ENCODE measurements around the gene SPATA3.

Gene SPATA3

DNA sequence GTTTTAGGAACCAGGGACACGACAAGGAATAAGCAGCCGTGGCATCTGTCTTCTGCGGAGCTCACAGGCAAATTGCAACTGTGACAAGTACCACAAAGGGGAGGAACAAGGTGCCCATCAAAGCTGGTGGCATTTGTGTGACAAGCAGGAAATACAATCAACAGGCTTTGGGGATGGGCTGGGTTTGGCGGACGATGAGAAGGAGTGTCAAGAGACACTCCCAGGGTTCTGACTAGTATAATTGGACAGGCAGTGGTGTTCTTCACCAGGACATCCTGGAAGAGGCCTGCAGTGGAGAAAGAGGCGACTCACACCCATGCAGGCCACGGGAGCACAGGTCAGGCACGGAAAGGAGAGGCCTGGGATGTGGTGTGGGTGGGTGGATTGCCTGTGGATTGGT lies 14.2 kb upstream of the SPATA3 start:
- H3K4me1 ChIP-seq (ENCODE audit: control insufficient read depth in 1 of 2, insufficient read depth in 1 of 2, low read depth in 1 of 2, low read length in 1 of 2), result no peaks in the 10 kb centered on the region
- H3K27me3 ChIP-seq, result peaks cover 16% of the 10 kb centered on the region
- H3K27ac ChIP-seq, result no peak overlapping the region
- no peak overlapping the region for H3K4me3 ChIP-seq (ENCODE audit: low read depth in 1 of 2, low read length in 1 of 2)
- H3K9me3 ChIP-seq, result no peaks in the 10 kb centered on the region
- no peak for TF ChIP-seq CTCF (IDR thresholded peaks at IDR 0.05)
- no peaks in the 10 kb centered on the region for H3K36me3 ChIP-seq

- Histone ChIP-seq H3K27me3 (peaks cover 18% of the 10 kb centered on the region), H3K36me3 (no peaks in the 10 kb centered on the region), H3K27ac (no peak overlapping the region), H3K4me1 (ENCODE audit: control insufficient read depth in 1 of 2, insufficient read depth in 1 of 2, low read depth in 1 of 2, low read length in 1 of 2) (peaks cover 3 to 4% of the 10 kb centered on the region in 2 experiments), H3K9me3 (no peaks in the 10 kb centered on the region), H3K4me3 (ENCODE audit: low read depth in 1 of 2, low read length in 1 of 2) (no peak overlapping the region)
- TF ChIP-seq CTCF (IDR thresholded peaks at IDR 0.05), result no peak
Observed at GRCh38 chr2:230982126-230982525, 13.8 kb upstream of the SPATA3 start.

GRCh38 chr2:230982528-230982927 lies 13.4 kb upstream of the SPATA3 start:
- no peak for TF ChIP-seq CTCF (IDR thresholded peaks at IDR 0.05)
- Histone ChIP-seq H3K4me1 (ENCODE audit: control insufficient read depth in 1 of 2, insufficient read depth in 1 of 2, low read depth in 1 of 2, low read length in 1 of 2) (peaks cover 3 to 7% of the 10 kb centered on the region in 2 experiments), H3K27me3 (peaks cover 21% of the 10 kb centered on the region)

GRCh38 chr2:230983566-230983965 lies 12.4 kb upstream of the SPATA3 start:
- peaks cover 31% of the 10 kb centered on the region for H3K27me3 ChIP-seq
- H3K4me1 ChIP-seq (ENCODE audit: control insufficient read depth in 1 of 2, insufficient read depth in 1 of 2, low read depth in 1 of 2, low read length in 1 of 2), result peaks cover 3 to 7% of the 10 kb centered on the region in 2 experiments
- no peak overlapping the region for H3K27ac ChIP-seq
- H3K9me3 ChIP-seq, result no peaks in the 10 kb centered on the region
- no peaks in the 10 kb centered on the region for H3K36me3 ChIP-seq
- TF ChIP-seq CTCF (IDR thresholded peaks at IDR 0.05), result no peak
- no peak overlapping the region for H3K4me3 ChIP-seq (ENCODE audit: low read depth in 1 of 2, low read length in 1 of 2)

More at GRCh38 chr2:230982528-230982927, 13.4 kb upstream of the SPATA3 start:
- Histone ChIP-seq H3K9me3 (no peaks in the 10 kb centered on the region), H3K4me3 (ENCODE audit: low read depth in 1 of 2, low read length in 1 of 2) (no peak overlapping the region), H3K36me3 (no peaks in the 10 kb centered on the region), H3K27ac (no peak overlapping the region)

DNA sequence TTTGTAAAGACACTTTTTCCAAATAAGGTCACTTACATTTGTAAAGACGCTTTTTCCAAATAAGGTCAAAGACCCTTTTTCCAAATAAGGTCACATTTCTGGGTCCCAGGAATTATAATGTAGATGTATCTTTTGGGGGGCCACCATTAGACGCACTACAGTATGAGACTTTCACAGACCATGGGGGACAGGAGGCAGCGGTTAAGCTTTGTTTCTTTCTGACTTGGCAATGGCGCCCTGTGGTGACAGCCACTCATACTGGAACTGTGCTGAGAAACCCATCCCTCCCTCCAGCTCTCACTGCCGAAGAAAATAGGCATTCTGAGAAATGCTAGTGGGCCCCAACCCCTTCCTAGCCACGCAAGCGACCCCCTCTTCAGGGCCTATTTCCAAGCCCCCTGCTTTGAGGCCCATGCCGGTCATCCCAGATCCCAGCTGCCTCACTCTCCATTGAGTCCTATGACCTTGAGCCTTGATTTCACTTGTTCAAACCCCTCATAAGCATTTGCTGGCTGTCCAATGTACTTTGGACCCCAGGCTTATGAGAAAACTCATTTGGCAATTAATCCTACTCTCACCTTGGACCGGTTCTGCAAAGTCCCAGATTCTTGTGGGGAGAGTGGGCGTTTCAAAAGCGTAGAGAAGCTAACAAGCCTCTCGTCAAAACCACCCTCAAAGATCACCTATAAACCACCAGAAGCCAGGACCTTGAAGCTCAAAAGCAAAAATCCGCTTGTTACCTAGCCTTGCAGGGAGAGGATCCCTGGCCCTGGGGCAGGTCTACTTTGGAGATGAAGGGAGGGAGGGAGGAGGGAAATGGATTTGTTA lies 11.3 kb upstream of the SPATA3 start:
- Histone ChIP-seq H3K27ac (no peak overlapping the region), H3K4me1 (ENCODE audit: control insufficient read depth in 1 of 2, insufficient read depth in 1 of 2, low read depth in 1 of 2, low read length in 1 of 2) (peaks cover 3 to 7% of the 10 kb centered on the region in 2 experiments), H3K9me3 (no peaks in the 10 kb centered on the region), H3K4me3 (ENCODE audit: low read depth in 1 of 2, low read length in 1 of 2) (no peak overlapping the region), H3K36me3 (no peaks in the 10 kb centered on the region), H3K27me3 (peaks cover 40% of the 10 kb centered on the region)
- TF ChIP-seq CTCF (IDR thresholded peaks at IDR 0.05), result no peak
